Activated T-helper 1 cell treated with anti-CD3 and anti-CD28 coated beads, Interleukin-2, amount 50 U/mL, for 16 hours (primary cell): ENCODE results near the gene HIF1A.
"Not testable (repeated sequence)": the region's sequence is repeated elsewhere in the genome, so short reads cannot be mapped to it uniquely, and the experiment has no call there.

Experiments
- DNase-seq, 2 donors: peaks; one replicate each; pipeline ENCODE4 v3.0.0-alpha.2; 2020; ENCODE audit warnings: low read depth in 1 of 2, low spot score in 1 of 2

The HIF1A gene

GRCh38 chr14:61706096-61706690 lies 10.9 kb downstream of the HIF1A start:
- DNase-seq: no peak

GRCh38 chr14:61707774-61708173 lies 12.5 kb downstream of the HIF1A start:
- not testable (repeated sequence) for DNase-seq

- not testable (repeated sequence) for DNase-seq
These were observed 13.4 kb downstream of the HIF1A start for GRCh38 chr14:61708693-61709092.

GRCh38 chr14:61710853-61711817 lies 15.8 kb downstream of the HIF1A start:
- DNase-seq: no peak

- no peak for DNase-seq
These were observed 16.8 kb downstream of the HIF1A start for GRCh38 chr14:61712137-61712536.

GRCh38 chr14:61713724-61714437 lies 18.6 kb downstream of the HIF1A start:
- no peak for DNase-seq

- DNase-seq: no peak
These were observed 21.6 kb downstream of the HIF1A start for GRCh38 chr14:61716956-61717355.

GRCh38 chr14:61718039-61718438 lies 22.7 kb downstream of the HIF1A start:
- DNase-seq: no peak

- no peak for DNase-seq
These were observed 24.3 kb downstream of the HIF1A start for GRCh38 chr14:61719344-61720293.

- DNase-seq: no peak
These were observed 25.0 kb downstream of the HIF1A start for GRCh38 chr14:61720294-61720661.

- DNase-seq: no peak
These were observed 25.4 kb downstream of the HIF1A start for GRCh38 chr14:61720741-61721140.

- no peak for DNase-seq
These were observed 28.8 kb downstream of the HIF1A start for GRCh38 chr14:61724133-61724532.

- DNase-seq: no peak
These were observed 31.7 kb downstream of the HIF1A start for GRCh38 chr14:61726778-61727658.

- no peak for DNase-seq
These were observed 35.6 kb downstream of the HIF1A start for GRCh38 chr14:61730756-61731373.

- no peak for DNase-seq
These were observed 38.7 kb downstream of the HIF1A start for GRCh38 chr14:61733972-61734371.

- DNase-seq: no peak
These were observed 41.4 kb downstream of the HIF1A start for GRCh38 chr14:61736751-61737150.

- DNase-seq: no peak
These were observed 42.6 kb downstream of the HIF1A start for GRCh38 chr14:61737915-61738314.

- DNase-seq: no peak
These were observed 43.8 kb downstream of the HIF1A start for GRCh38 chr14:61739133-61739532.

- DNase-seq: no peak
These were observed 47.1 kb downstream of the HIF1A start for GRCh38 chr14:61742371-61742770.
